Common myeloid progenitor, CD34-positive (primary cell): Measurements from ENCODE around the gene PTPRM.

Experiments used
- CTCF ChIA-PET: fragments of 350-600 bp; sonication (Branson Sonifier 250); formaldehyde crosslinking; loops from one replicate; lab custom pipeline; 2021; ENCODE audit warnings: antibody characterized with exemption; lab: Charles Lee
- POLR2A ChIA-PET: fragments of 350-600 bp; sonication (Branson Sonifier 250); formaldehyde crosslinking; loops from one replicate; lab custom pipeline; 2021; ENCODE audit warnings: antibody characterized with exemption; lab: Charles Lee
- DNase-seq, 3 donors: peaks; one replicate each; pipeline versions ENCODE4 v3.0.0 to v3.0.0-alpha.2; 2013
- H3K27ac ChIP-seq, 2 experiments: 1 replicate in 1 of 2; 2 replicates in 1 of 2; pipeline ENCODE4 v1.7.0; 2013; ENCODE audit warnings: inconsistent platforms in 2 of 2, low read length in 2 of 2, mild to moderate bottlenecking in 2 of 2, low read depth in 1 of 2, moderate library complexity in 1 of 2; ENCODE audit not compliant: severe bottlenecking in 2 of 2, insufficient read depth in 1 of 2, poor library complexity in 1 of 2
- H3K27me3 ChIP-seq, 5 experiments: replicated peaks in 2 of 5; 1 replicate in 3 of 5; 2 replicates in 2 of 5; pipeline versions ENCODE4 v1.6.1 to v1.7.0; 2013; ENCODE audit warnings: low read length in 4 of 5, mild to moderate bottlenecking in 2 of 5, moderate library complexity in 2 of 5, inconsistent platforms in 1 of 5; ENCODE audit not compliant: insufficient read depth in 5 of 5, control insufficient read depth in 4 of 5
- H3K36me3 ChIP-seq, 4 experiments: 1 replicate in 2 of 4; 2 replicates in 2 of 4; pipeline versions ENCODE4 v1.6.1 to v1.7.0; 2013; ENCODE audit warnings: low read length in 3 of 4, control low read depth in 1 of 4, mild to moderate bottlenecking in 1 of 4; ENCODE audit not compliant: control insufficient read depth in 4 of 4, insufficient read depth in 4 of 4
- H3K4me1 ChIP-seq, 4 experiments: 1 replicate in 3 of 4; 2 replicates in 1 of 4; pipeline versions ENCODE4 v1.6.1 to v1.7.1; 2013; ENCODE audit warnings: low read length in 3 of 4, mild to moderate bottlenecking in 3 of 4, control low read depth in 1 of 4, inconsistent platforms in 1 of 4, moderate library complexity in 1 of 4; ENCODE audit not compliant: control insufficient read depth in 4 of 4, insufficient read depth in 4 of 4; ENCODE audit errors: control extremely low read depth in 1 of 4
- H3K4me3 ChIP-seq, 7 experiments: 1 replicate in 4 of 7; 2 replicates in 3 of 7; pipeline versions ENCODE4 v1.5.1 to v1.7.0; 2013; ENCODE audit warnings: mild to moderate bottlenecking in 7 of 7, low read length in 6 of 7, moderate library complexity in 6 of 7, inconsistent platforms in 2 of 7, low read depth in 2 of 7, control low read depth in 1 of 7; ENCODE audit not compliant: insufficient read depth in 4 of 7, control insufficient read depth in 1 of 7; ENCODE audit errors: extremely low read depth in 1 of 7
- H3K9me3 ChIP-seq, 5 experiments: 1 replicate in 4 of 5; 2 replicates in 1 of 5; pipeline versions ENCODE4 v1.6.1 to v1.7.1; 2013; ENCODE audit warnings: low read length in 4 of 5, mild to moderate bottlenecking in 2 of 5, inconsistent platforms in 1 of 5, low read depth in 1 of 5, moderate library complexity in 1 of 5; ENCODE audit not compliant: control insufficient read depth in 4 of 5, insufficient read depth in 2 of 5; ENCODE audit errors: control extremely low read depth in 1 of 5
- WGBS: methylation state at CpG from one replicate; pipeline ENCODE4 v1.1.5; 2013; ENCODE audit not compliant: insufficient coverage; 5-methylcytosine and 5-hydroxymethylcytosine counted together

Gene PTPRM

DNA sequence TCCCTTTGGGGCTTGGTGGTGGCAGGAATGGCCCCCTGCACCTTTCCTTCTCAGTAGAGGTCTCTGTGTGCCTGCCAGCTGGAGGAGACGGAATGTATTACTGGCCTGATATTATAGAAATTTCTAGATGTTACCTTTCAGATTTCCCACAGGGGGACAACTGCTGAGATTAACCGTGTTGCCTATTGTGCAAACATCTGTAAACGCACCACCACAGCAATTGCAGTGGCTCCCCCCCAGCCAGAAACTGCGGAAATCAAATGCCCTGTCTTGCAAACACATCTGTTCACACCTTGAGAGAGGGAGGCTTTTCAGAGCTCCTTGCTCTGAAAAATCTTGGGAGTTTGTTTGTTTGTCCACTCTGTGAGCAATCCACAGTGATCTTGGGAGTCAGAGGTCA is 772.1 kb downstream of the PTPRM start:
- ChIA-PET POLR2A (no interaction called here), CTCF (no interaction called here)
- H3K27ac ChIP-seq, result no peak overlapping the region
- 96% methylated on average over 3 of the region's 4 CpGs for WGBS
- no peak overlapping the region for H3K4me3 ChIP-seq
- H3K9me3 ChIP-seq, result no peaks in the 10 kb centered on the region
- H3K27me3 ChIP-seq, result no peaks in the 10 kb centered on the region
- DNase-seq, result no peak
- no peaks in the 10 kb centered on the region for H3K36me3 ChIP-seq
- no peaks in the 10 kb centered on the region for H3K4me1 ChIP-seq

DNA sequence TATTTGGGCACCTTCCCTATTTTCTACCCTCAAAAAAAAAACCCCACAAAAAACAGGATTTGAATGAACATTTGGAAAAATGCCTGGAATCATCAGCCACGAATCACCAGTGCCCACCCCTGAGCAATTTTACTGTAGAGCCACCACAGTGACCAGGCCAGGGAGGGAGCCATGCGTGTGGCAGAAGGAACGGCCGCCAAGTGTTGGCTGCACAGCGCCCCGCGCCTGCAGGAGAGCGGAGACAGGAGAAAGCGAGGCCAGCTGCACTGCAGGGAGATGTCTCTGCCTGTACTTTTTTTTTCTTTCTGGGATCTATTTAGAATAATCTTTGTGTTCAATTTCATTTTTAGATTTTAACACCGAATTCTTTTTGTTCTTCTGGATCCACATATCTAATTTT is 772.8 kb downstream of the PTPRM start:
- no peak overlapping the region for H3K27ac ChIP-seq
- H3K4me3 ChIP-seq, result no peak overlapping the region
- no peaks in the 10 kb centered on the region for H3K9me3 ChIP-seq
- H3K36me3 ChIP-seq, result no peaks in the 10 kb centered on the region
- no peaks in the 10 kb centered on the region for H3K4me1 ChIP-seq
- WGBS, result 100% methylated on average over 2 of the region's 10 CpGs
- ChIA-PET CTCF (no interaction called here), POLR2A (no interaction called here)
- no peaks in the 10 kb centered on the region for H3K27me3 ChIP-seq
- no peak for DNase-seq

DNA sequence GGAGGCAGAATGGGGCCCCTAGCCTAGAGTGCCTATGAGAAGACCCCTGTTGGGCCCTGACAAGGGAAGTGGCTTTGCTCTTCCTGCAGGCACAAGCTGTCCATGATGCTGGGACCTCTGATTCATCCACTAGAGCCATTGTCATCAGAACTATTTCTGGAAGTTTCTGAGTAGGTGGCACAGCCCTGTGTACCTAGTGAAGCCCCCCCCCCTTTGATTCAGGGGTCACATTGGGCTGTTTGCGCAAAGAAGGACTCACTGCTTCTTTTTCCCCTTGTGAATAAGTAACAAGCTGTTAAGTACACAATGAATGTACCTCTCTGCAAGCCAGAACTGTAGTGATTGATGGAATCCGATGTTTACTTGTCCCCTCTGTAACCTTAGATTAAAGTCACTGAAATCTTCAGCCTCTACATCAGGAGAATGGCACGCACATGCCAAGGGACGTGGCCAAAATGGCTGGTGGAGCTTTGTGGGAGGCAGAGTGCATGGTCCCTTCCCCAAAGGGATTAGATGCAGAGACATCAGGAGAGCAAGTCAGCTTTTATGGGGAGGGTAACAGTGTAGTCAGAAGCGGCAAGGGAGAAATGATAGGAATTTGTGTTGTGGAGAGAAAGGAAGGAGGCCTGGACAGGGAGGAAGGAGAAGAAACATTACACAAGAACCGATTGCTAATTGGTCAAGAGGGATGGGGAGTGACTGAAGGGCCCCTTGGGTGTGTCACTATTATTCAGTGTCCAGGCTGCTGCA is 774.5 kb downstream of the PTPRM start:
- no peak for DNase-seq
- ChIA-PET POLR2A (no interaction called here), CTCF (interaction anchor here (0.7 kb wide), 1 partner anchor 23 kb away, joined by 3 read pairs; no protein-coding TSS in a partner anchor)
- WGBS, result 83% methylated on average over 6 of the region's 6 CpGs
- H3K27ac ChIP-seq, result no peak overlapping the region
- no peaks in the 10 kb centered on the region for H3K27me3 ChIP-seq
- no peaks in the 10 kb centered on the region for H3K36me3 ChIP-seq
- no peak overlapping the region for H3K4me3 ChIP-seq
- H3K4me1 ChIP-seq, result no peaks in the 10 kb centered on the region
- H3K9me3 ChIP-seq, result no peaks in the 10 kb centered on the region

DNA sequence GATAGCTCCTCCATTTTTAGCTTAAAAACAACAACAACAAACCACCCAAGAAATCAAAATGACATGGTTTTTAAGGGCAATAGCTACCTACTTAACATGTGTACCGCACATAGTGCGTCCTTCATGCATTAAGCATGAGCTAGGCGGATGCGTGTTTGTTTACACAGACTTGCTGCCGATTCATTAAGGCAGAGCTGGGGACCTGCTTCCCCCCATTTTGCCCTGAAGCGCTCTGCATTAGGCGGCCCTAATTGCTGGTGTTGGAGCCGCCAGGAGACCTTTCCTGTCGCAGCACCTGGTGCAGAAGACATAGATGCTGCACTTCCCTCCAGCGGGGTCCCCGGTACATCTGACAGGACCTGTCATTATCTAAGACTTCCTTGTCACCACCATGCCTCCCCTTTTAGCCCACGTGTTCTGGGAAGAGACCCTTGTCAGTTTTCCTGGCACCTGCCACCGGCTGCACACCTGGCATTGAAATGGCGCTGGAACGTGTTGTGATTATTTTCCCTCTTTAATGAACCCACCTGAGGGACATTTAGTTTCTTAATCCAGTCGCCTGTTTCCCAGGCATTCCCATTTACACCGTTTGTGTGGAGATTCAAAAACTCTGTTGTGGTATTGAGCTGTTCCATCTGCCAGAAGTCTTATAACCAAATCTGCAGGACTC is 781.1 kb downstream of the PTPRM start:
- no peaks in the 10 kb centered on the region for H3K36me3 ChIP-seq
- H3K4me3 ChIP-seq, result no peak overlapping the region
- H3K27ac ChIP-seq, result no peak overlapping the region
- no peaks in the 10 kb centered on the region for H3K27me3 ChIP-seq
- H3K9me3 ChIP-seq, result peaks cover 0 to 5% (median 0%) of the 10 kb centered on the region in 5 experiments
- H3K4me1 ChIP-seq, result no peaks in the 10 kb centered on the region
- 97% methylated on average over 17 of the region's 17 CpGs for WGBS
- DNase-seq, result no peak
- POLR2A ChIA-PET, result no interaction called here
- CTCF ChIA-PET, result no interaction called here

DNA sequence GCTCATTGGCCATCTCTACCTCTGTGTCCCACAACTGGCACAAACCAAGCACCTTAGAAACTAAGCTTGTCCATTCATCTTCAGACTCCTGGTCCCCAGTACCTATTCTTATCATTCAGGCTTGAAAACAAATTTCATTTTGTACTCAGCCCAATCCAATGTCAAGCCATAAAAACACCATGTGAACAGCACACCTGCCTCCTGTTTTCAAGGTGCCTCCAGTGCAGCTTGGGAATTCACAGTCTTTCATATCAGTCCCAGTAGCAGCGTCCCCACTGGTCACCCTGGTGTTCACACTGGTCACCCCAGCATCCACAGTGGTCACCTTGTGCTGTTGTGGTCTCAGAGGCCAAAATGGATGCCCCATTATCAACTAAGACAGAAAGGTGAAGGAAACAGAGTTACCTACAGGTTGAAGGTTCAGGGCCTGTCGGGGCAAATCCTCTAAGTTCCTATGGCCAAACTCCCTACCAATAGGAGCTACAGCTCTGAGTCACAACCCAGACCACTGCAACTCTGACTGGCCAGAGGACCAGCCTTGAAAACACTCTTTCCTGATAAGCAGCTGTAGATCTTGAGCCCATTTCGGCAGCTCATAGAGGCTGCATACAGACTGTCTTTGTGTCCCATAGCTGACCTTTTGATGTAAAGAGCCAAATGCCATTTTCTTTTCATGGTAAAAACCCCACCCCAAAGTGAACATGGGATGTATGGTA is 782.6 kb downstream of the PTPRM start:
- DNase-seq, result no peak
- CTCF ChIA-PET, result no interaction called here
- Histone ChIP-seq H3K4me3 (no peak overlapping the region), H3K36me3 (no peaks in the 10 kb centered on the region), H3K9me3 (peaks cover 0 to 5% (median 0%) of the 10 kb centered on the region in 5 experiments), H3K27me3 (no peaks in the 10 kb centered on the region), H3K27ac (no peak overlapping the region), H3K4me1 (no peaks in the 10 kb centered on the region)
- WGBS, result 100% methylated on average over 1 of the region's 3 CpGs
- POLR2A ChIA-PET, result no interaction called here

DNA sequence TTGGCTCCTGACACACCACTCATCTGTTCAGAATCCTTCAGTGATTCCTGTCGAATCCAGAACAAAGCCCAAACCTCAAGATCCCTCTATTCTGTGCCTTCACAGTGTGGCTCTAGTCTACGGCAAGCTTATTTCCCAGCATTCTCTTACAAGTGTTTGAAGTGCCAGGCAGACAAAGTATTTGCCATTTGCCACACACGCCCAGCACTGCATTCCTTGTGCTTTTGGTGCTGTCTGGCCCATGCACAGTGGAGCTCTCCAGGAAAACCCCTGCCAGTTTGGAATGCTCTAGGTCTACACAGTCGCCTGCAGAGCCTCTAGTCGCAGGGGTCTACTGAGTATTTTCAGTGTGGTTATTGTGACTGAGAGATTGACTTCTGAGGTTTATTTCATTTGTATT is 783.5 kb downstream of the PTPRM start:
- no peak overlapping the region for H3K27ac ChIP-seq
- peaks cover 0 to 5% (median 0%) of the 10 kb centered on the region in 5 experiments for H3K9me3 ChIP-seq
- H3K36me3 ChIP-seq, result no peaks in the 10 kb centered on the region
- no peak overlapping the region for H3K4me3 ChIP-seq
- H3K27me3 ChIP-seq, result no peaks in the 10 kb centered on the region
- DNase-seq, result no peak
- ChIA-PET POLR2A (no interaction called here), CTCF (no interaction called here)
- 100% methylated on average over 3 of the region's 5 CpGs for WGBS
- H3K4me1 ChIP-seq, result no peaks in the 10 kb centered on the region

DNA sequence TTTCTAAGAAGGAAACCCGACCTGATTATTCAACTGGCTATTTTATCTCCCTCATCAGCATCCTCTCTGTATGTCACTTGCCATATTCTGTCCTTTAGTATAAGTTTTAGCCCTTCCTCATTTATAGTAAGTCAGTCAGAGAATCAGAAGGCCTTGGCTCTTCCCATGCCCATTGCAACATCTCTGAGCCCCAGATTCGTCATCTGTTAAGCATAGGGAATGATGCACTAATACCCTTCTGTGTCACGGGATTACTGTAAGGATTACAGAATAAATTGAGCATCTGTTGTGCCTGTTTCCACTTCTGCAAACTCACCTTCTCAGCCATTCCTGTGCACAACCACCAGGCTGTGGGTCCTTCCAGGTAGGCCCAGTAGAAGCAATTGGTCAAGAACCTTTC is 784.0 kb downstream of the PTPRM start:
- H3K9me3 ChIP-seq, result peaks cover 0 to 5% (median 0%) of the 10 kb centered on the region in 5 experiments
- H3K27ac ChIP-seq, result no peak overlapping the region
- CTCF ChIA-PET, result no interaction called here
- whole genome bisulfite sequencing, result 88% methylated on average over 1 of the region's 3 CpGs
- H3K36me3 ChIP-seq, result no peaks in the 10 kb centered on the region
- H3K4me3 ChIP-seq, result no peak overlapping the region
- H3K27me3 ChIP-seq, result no peaks in the 10 kb centered on the region
- H3K4me1 ChIP-seq, result no peaks in the 10 kb centered on the region
- DNase-seq, result no peak
- POLR2A ChIA-PET, result no interaction called here
